GM23338 (cell line): Measurements from ENCODE around the gene LCLAT1. TPM values are rescaled to one million over a fixed set of nuclear protein-coding genes. Genes with fewer than 3 reads are reported as not detected.

ENCODE experiments used
- ATAC-seq: fragments of 200-7000 bp; cut with Tn5 transposase; 3 replicates; pipeline ENCODE4 v1.9.1; 2020
- DNase-seq: peaks from one replicate; pipeline ENCODE4 v3.0.0-alpha.2; 2015; ENCODE audit warnings: low spot score
- H2AFZ ChIP-seq: fragments of 200-600 bp; sonication (generic); 2 replicates; pipeline ENCODE4 v1.8.0; 2016; ENCODE audit warnings: antibody characterized with exemption, mild to moderate bottlenecking, moderate library complexity
- H3F3A ChIP-seq: fragments of 200-600 bp; sonication (generic); replicated peaks from 2 replicates; pipeline ENCODE4 v1.8.0; 2017; ENCODE audit warnings: antibody characterized with exemption, mixed run types, low read depth
- H3K27ac ChIP-seq: fragments of 200-600 bp; sonication (generic); 2 replicates; pipeline ENCODE4 v1.6.1; 2016; ENCODE audit warnings: low read depth
- H3K27me3 ChIP-seq: fragments of 200-600 bp; sonication (generic); 2 replicates; pipeline ENCODE4 v1.8.0; 2016; ENCODE audit warnings: mild to moderate bottlenecking, mixed run types, moderate library complexity; ENCODE audit not compliant: insufficient read depth
- H3K36me3 ChIP-seq: fragments of 200-600 bp; sonication (generic); 2 replicates; pipeline ENCODE4 v1.8.0; 2016; ENCODE audit warnings: mild to moderate bottlenecking; ENCODE audit not compliant: insufficient read depth
- H3K4me1 ChIP-seq: fragments of 200-600 bp; sonication (generic); 2 replicates; pipeline ENCODE4 v1.8.0; 2016; ENCODE audit warnings: mild to moderate bottlenecking, moderate library complexity; ENCODE audit not compliant: insufficient read depth
- H3K4me2 ChIP-seq: fragments of 200-600 bp; sonication (generic); 2 replicates; pipeline ENCODE4 v1.7.1; 2017; ENCODE audit warnings: mixed run types
- H3K4me3 ChIP-seq: fragments of 200-600 bp; sonication (generic); 2 replicates; pipeline ENCODE4 v1.6.1; 2016; ENCODE audit warnings: mixed run types
- H3K79me2 ChIP-seq: fragments of 200-600 bp; sonication (generic); replicated peaks from 2 replicates; pipeline ENCODE4 v1.8.0; 2017; ENCODE audit warnings: mild to moderate bottlenecking; ENCODE audit not compliant: insufficient read depth
- H3K9me2 ChIP-seq: fragments of 200-600 bp; sonication (generic); 2 replicates; pipeline ENCODE4 v1.8.0; 2017; ENCODE audit not compliant: insufficient read depth
- H4K20me1 ChIP-seq: fragments of 200-600 bp; sonication (generic); replicated peaks from 2 replicates; pipeline ENCODE4 v1.8.0; 2017; ENCODE audit warnings: mild to moderate bottlenecking; ENCODE audit not compliant: insufficient read depth
- H3K27ac Mint-ChIP-seq: 2 replicates; pipeline ENCODE4 v1.8.0; 2020; ENCODE audit warnings: inconsistent platforms, mild to moderate bottlenecking, moderate library complexity, mixed read lengths
- H3K27me3 Mint-ChIP-seq: 3 replicates; pipeline ENCODE4 v1.8.0; 2022; ENCODE audit warnings: low read depth, mild to moderate bottlenecking, moderate library complexity, mixed read lengths, inconsistent platforms; ENCODE audit not compliant: insufficient read depth, poor library complexity
- H3K36me3 Mint-ChIP-seq: 3 replicates; pipeline ENCODE4 v1.8.0; 2021; ENCODE audit warnings: low read depth, mild to moderate bottlenecking, inconsistent platforms, moderate library complexity, mixed read lengths
- H3K4me1 Mint-ChIP-seq: 3 replicates; pipeline ENCODE4 v1.8.0; 2020; ENCODE audit warnings: mild to moderate bottlenecking, inconsistent platforms, mixed read lengths
- H3K4me3 Mint-ChIP-seq: 3 replicates; pipeline ENCODE4 v1.8.0; 2021; ENCODE audit warnings: moderate library complexity, mild to moderate bottlenecking, inconsistent platforms, mixed read lengths
- H3K9me3 Mint-ChIP-seq: 3 replicates; pipeline ENCODE4 v1.8.0; 2020; ENCODE audit warnings: moderate library complexity, mild to moderate bottlenecking, inconsistent platforms, mixed read lengths
- CREB1 ChIP-seq: fragments of 250-450 bp; sonication (Bioruptor Pico); IDR thresholded peaks from 2 replicates; pipeline ENCODE4 v1.5.0; 2020; ENCODE audit warnings: low read depth, mild to moderate bottlenecking, moderate library complexity
- EZH2phosphoT487 ChIP-seq: fragments of 200-600 bp; sonication (generic); IDR thresholded peaks from one replicate; pipeline ENCODE4 v1.8.1; 2018; ENCODE audit warnings: antibody characterized with exemption; ENCODE audit not compliant: unreplicated experiment
- JUNB ChIP-seq: IDR thresholded peaks from one replicate; pipeline ENCODE4 v1.6.1; 2016; ENCODE audit warnings: antibody characterized with exemption; ENCODE audit not compliant: unreplicated experiment
- NANOG ChIP-seq: IDR thresholded peaks from 2 replicates; pipeline ENCODE4 v1.6.1; 2016; ENCODE audit warnings: antibody characterized with exemption, borderline replicate concordance
- POLR2AphosphoS5 ChIP-seq: IDR thresholded peaks from 2 replicates; pipeline ENCODE4 v1.6.1; 2016; ENCODE audit warnings: antibody characterized with exemption, low read depth
- STAT1 ChIP-seq: IDR thresholded peaks from one replicate; pipeline ENCODE4 v1.6.1; 2016; ENCODE audit warnings: antibody characterized with exemption; ENCODE audit not compliant: unreplicated experiment
- ZNF331 ChIP-seq: fragments of 250-450 bp; sonication (Bioruptor Pico); IDR thresholded peaks from 2 replicates; pipeline ENCODE4 v1.5.0; 2020; ENCODE audit warnings: low read depth, mild to moderate bottlenecking, moderate library complexity
- polyA plus RNA-seq: library from polyadenylated mRNA; unstranded; fragments of >200 nt; fragmentation: Nextera tagmentation; extraction: Ambion mirVana; gene quantifications from 2 replicates; pipeline ENCODE4 v1.2.1, GENCODE V29; 2016
- total RNA-seq: library from RNA; depleted of rRNA; stranded (reverse); fragments of >200 nt; shearing (Covaris generic); gene quantifications from 2 replicates; pipeline ENCODE4 v1.2.3, GENCODE V29; 2014
- TF ChIP-seq, protein P1 (sequence below): IDR thresholded peaks from one replicate; pipeline ENCODE4 v1.6.1; 2018; ENCODE audit warnings: antibody characterized with exemption; ENCODE audit not compliant: unreplicated experiment
- TF ChIP-seq, protein P2 (sequence below), 2 experiments: fragments of 200-600 bp in 1 of 2; sonication (generic) in 1 of 2; conservative IDR thresholded peaks; 2 replicates each; pipeline versions ENCODE4 v1.5.1 to v1.6.1; 2016 to 2017; ENCODE audit warnings: antibody characterized with exemption in 2 of 2, low read depth in 2 of 2, mild to moderate bottlenecking in 2 of 2, moderate library complexity in 1 of 2
- TF ChIP-seq, protein P3 (sequence below): IDR thresholded peaks from 2 replicates; pipeline ENCODE4 v1.6.1; 2016; ENCODE audit warnings: antibody characterized with exemption

Gene LCLAT1
- total and polyA plus RNA-seq, 2 experiments from 2014 or later: 11.5 to 30.1 TPM

DNA sequence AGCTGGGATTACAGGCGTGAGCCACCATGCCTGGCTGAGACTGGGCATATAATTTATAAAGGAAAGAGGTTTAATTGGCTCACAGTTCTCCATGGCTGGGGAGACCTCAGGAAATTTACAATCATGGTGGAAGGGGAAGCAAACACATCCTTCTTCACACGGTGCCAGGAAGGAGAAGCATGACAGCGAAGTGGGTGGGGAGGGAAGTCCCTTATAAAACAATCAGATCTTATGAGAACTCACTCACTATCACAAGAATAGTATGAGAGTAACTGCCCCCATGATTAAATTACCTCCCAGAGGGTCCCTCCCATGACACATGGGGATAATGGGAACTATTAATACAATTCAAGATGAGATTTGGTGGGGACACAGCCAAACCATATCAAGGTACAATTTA is 7.8 kb upstream of the LCLAT1 start:
- no peak overlapping the region for H3K27ac Mint-ChIP-seq

More for the DNA sequence above, 7.8 kb upstream of the LCLAT1 start:
- Histone ChIP-seq H4K20me1 (no peaks in the 10 kb centered on the region), H3K9me2 (no peaks in the 10 kb centered on the region), H3K4me1 (no peaks in the 10 kb centered on the region), H3F3A (no peaks in the 10 kb centered on the region), H3K4me2 (no peak overlapping the region), H3K27me3 (no peaks in the 10 kb centered on the region), H2AFZ (no peak overlapping the region), H3K27ac (no peak overlapping the region), H3K79me2 (no peaks in the 10 kb centered on the region), H3K4me3 (no peak overlapping the region), H3K36me3 (no peaks in the 10 kb centered on the region)
- DNase-seq: no peak
- H3K4me3 Mint-ChIP-seq: no peak overlapping the region
- H3K9me3 Mint-ChIP-seq: no peaks in the 10 kb centered on the region
- TF ChIP-seq, protein P1, sequence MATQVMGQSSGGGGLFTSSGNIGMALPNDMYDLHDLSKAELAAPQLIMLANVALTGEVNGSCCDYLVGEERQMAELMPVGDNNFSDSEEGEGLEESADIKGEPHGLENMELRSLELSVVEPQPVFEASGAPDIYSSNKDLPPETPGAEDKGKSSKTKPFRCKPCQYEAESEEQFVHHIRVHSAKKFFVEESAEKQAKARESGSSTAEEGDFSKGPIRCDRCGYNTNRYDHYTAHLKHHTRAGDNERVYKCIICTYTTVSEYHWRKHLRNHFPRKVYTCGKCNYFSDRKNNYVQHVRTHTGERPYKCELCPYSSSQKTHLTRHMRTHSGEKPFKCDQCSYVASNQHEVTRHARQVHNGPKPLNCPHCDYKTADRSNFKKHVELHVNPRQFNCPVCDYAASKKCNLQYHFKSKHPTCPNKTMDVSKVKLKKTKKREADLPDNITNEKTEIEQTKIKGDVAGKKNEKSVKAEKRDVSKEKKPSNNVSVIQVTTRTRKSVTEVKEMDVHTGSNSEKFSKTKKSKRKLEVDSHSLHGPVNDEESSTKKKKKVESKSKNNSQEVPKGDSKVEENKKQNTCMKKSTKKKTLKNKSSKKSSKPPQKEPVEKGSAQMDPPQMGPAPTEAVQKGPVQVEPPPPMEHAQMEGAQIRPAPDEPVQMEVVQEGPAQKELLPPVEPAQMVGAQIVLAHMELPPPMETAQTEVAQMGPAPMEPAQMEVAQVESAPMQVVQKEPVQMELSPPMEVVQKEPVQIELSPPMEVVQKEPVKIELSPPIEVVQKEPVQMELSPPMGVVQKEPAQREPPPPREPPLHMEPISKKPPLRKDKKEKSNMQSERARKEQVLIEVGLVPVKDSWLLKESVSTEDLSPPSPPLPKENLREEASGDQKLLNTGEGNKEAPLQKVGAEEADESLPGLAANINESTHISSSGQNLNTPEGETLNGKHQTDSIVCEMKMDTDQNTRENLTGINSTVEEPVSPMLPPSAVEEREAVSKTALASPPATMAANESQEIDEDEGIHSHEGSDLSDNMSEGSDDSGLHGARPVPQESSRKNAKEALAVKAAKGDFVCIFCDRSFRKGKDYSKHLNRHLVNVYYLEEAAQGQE: no peak
- TF ChIP-seq NANOG (no peak), EZH2phosphoT487 (no peak), ZNF331 (CRISPR knock-in tag) (no peak), STAT1 (no peak), CREB1 (CRISPR knock-in tag) (no peak), POLR2AphosphoS5 (no peak), JUNB (no peak)
- TF ChIP-seq, protein P2, sequence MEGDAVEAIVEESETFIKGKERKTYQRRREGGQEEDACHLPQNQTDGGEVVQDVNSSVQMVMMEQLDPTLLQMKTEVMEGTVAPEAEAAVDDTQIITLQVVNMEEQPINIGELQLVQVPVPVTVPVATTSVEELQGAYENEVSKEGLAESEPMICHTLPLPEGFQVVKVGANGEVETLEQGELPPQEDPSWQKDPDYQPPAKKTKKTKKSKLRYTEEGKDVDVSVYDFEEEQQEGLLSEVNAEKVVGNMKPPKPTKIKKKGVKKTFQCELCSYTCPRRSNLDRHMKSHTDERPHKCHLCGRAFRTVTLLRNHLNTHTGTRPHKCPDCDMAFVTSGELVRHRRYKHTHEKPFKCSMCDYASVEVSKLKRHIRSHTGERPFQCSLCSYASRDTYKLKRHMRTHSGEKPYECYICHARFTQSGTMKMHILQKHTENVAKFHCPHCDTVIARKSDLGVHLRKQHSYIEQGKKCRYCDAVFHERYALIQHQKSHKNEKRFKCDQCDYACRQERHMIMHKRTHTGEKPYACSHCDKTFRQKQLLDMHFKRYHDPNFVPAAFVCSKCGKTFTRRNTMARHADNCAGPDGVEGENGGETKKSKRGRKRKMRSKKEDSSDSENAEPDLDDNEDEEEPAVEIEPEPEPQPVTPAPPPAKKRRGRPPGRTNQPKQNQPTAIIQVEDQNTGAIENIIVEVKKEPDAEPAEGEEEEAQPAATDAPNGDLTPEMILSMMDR (conservative IDR thresholded peaks at IDR 0.05; ENCODE audit: low read depth in 2 of 2): no peak
- TF ChIP-seq, protein P3, sequence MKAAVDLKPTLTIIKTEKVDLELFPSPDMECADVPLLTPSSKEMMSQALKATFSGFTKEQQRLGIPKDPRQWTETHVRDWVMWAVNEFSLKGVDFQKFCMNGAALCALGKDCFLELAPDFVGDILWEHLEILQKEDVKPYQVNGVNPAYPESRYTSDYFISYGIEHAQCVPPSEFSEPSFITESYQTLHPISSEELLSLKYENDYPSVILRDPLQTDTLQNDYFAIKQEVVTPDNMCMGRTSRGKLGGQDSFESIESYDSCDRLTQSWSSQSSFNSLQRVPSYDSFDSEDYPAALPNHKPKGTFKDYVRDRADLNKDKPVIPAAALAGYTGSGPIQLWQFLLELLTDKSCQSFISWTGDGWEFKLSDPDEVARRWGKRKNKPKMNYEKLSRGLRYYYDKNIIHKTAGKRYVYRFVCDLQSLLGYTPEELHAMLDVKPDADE: no peak
- ATAC-seq: no peak
- H3K36me3 Mint-ChIP-seq: no peaks in the 10 kb centered on the region
- peaks cover 3% of the 10 kb centered on the region for H3K4me1 Mint-ChIP-seq
- peaks cover 6% of the 10 kb centered on the region for H3K27me3 Mint-ChIP-seq
